Neural crest cell (in vitro differentiated cells): ENCODE measurements around the gene FCRLB. TPM values are rescaled to one million over a fixed set of nuclear protein-coding genes. Genes with fewer than 3 reads are reported as not detected.

Experiments used
- DNase-seq: peaks from one replicate; pipeline ENCODE4 v3.0.0; 2021; ENCODE audit warnings: low read depth, mixed read lengths, low spot score
- H3K27ac Mint-ChIP-seq: one replicate; pipeline ENCODE4 v1.8.0; 2021; ENCODE audit warnings: mild to moderate bottlenecking, mixed read lengths; ENCODE audit not compliant: unreplicated experiment
- H3K27me3 Mint-ChIP-seq: 2 replicates; pipeline ENCODE4 v1.8.0; 2021; ENCODE audit warnings: low read depth, mild to moderate bottlenecking, mixed read lengths
- H3K36me3 Mint-ChIP-seq: 2 replicates; pipeline ENCODE4 v1.8.0; 2021; ENCODE audit warnings: low read depth, mild to moderate bottlenecking, mixed read lengths
- H3K4me1 Mint-ChIP-seq: 2 replicates; pipeline ENCODE4 v1.8.0; 2021; ENCODE audit warnings: mixed read lengths
- H3K4me3 Mint-ChIP-seq: one replicate; pipeline ENCODE4 v1.8.0; 2021; ENCODE audit warnings: mild to moderate bottlenecking, mixed read lengths
- H3K9me3 Mint-ChIP-seq: 2 replicates; pipeline ENCODE4 v1.8.0; 2021; ENCODE audit warnings: mixed read lengths
- CTCF ChIP-seq: fragments of 200-600 bp; sonication (generic); conservative IDR thresholded peaks from 2 replicates; pipeline ENCODE4 v1.5.0; 2021; ENCODE audit warnings: antibody characterized with exemption, mild to moderate bottlenecking
- total RNA-seq: library from RNA; stranded (reverse); gene quantifications from 2 replicates; pipeline ENCODE4 v1.2.1, GENCODE V29; 2021

The FCRLB gene
- total RNA-seq, 1 donor from 2014 or later: 0.40 TPM

- Mint-ChIP-seq H3K4me1 (no peaks in the 10 kb centered on the region), H3K36me3 (no peaks in the 10 kb centered on the region), H3K27me3 (peaks cover 77% of the 10 kb centered on the region), H3K27ac (no peak overlapping the region), H3K9me3 (no peaks in the 10 kb centered on the region), H3K4me3 (no peak overlapping the region)
- no peak for TF ChIP-seq CTCF
- DNase-seq: no peak
These were observed 10.8 kb downstream of the FCRLB start for GRCh38 chr1:161731981-161732718.

GRCh38 chr1:161733526-161733925 lies 12.2 kb downstream of the FCRLB start:
- no peak overlapping the region for H3K27ac Mint-ChIP-seq
- no peaks in the 10 kb centered on the region for H3K9me3 Mint-ChIP-seq
- peaks cover 85% of the 10 kb centered on the region for H3K27me3 Mint-ChIP-seq
- no peaks in the 10 kb centered on the region for H3K36me3 Mint-ChIP-seq
- no peak for DNase-seq
- TF ChIP-seq CTCF: no peak
- no peak overlapping the region for H3K4me3 Mint-ChIP-seq
- H3K4me1 Mint-ChIP-seq: no peaks in the 10 kb centered on the region

GRCh38 chr1:161735837-161736236 lies 14.5 kb downstream of the FCRLB start:
- H3K4me1 Mint-ChIP-seq: no peaks in the 10 kb centered on the region

GRCh38 chr1:161736335-161736969 lies 15.1 kb downstream of the FCRLB start:
- no peak overlapping the region for H3K4me3 Mint-ChIP-seq
- H3K4me1 Mint-ChIP-seq: no peaks in the 10 kb centered on the region
- H3K9me3 Mint-ChIP-seq: no peaks in the 10 kb centered on the region
- H3K27me3 Mint-ChIP-seq: peaks cover 83% of the 10 kb centered on the region
- TF ChIP-seq CTCF: no peak
- no peak overlapping the region for H3K27ac Mint-ChIP-seq
- DNase-seq: no peak
- no peaks in the 10 kb centered on the region for H3K36me3 Mint-ChIP-seq

More at GRCh38 chr1:161735837-161736236, 14.5 kb downstream of the FCRLB start:
- Mint-ChIP-seq H3K27me3 (peaks cover 86% of the 10 kb centered on the region), H3K27ac (no peak overlapping the region), H3K4me3 (no peak overlapping the region), H3K36me3 (no peaks in the 10 kb centered on the region), H3K9me3 (no peaks in the 10 kb centered on the region)
- DNase-seq: no peak
- TF ChIP-seq CTCF: no peak

GRCh38 chr1:161737625-161738024 lies 16.3 kb downstream of the FCRLB start:
- TF ChIP-seq CTCF: no peak
- Mint-ChIP-seq H3K27me3 (peaks cover 77% of the 10 kb centered on the region), H3K9me3 (no peaks in the 10 kb centered on the region), H3K27ac (no peak overlapping the region), H3K36me3 (no peaks in the 10 kb centered on the region), H3K4me3 (no peak overlapping the region), H3K4me1 (no peaks in the 10 kb centered on the region)
- DNase-seq: no peak
